Activated naive CD8-positive, alpha-beta T cell treated with anti-CD3 and anti-CD28 coated beads, Interleukin-2, amount 10 ng/mL, durations not matched to agents 7 days and 5 days (primary cell): ENCODE results near the gene CACNA1C. TPM values are rescaled to one million over a fixed set of nuclear protein-coding genes. Genes with fewer than 3 reads are reported as not detected.

Source experiments
- ATAC-seq: fragments of 150-1000 bp; cut with Tn5 transposase; one replicate; pipeline ENCODE4 v1.10.0; 2021; ENCODE audit warnings: low read depth, moderate library complexity
- POLR2A ChIA-PET: fragments of 350-600 bp; sonication (Branson Sonifier 250); formaldehyde crosslinking; loops from one replicate; lab custom pipeline; 2021; ENCODE audit warnings: antibody characterized with exemption; lab: Charles Lee
- DNase-seq: peaks from one replicate; pipeline ENCODE4 v3.0.0; 2021
- H3K27ac Mint-ChIP-seq: one replicate; pipeline ENCODE4 v1.8.0; 2022; ENCODE audit warnings: mild to moderate bottlenecking, mixed read lengths
- H3K27me3 Mint-ChIP-seq: one replicate; pipeline ENCODE4 v1.8.0; 2022; ENCODE audit warnings: mild to moderate bottlenecking, moderate library complexity, mixed read lengths
- H3K36me3 Mint-ChIP-seq: one replicate; pipeline ENCODE4 v1.8.0; 2021; ENCODE audit warnings: mild to moderate bottlenecking, mixed read lengths
- H3K4me1 Mint-ChIP-seq: one replicate; pipeline ENCODE4 v1.8.0; 2021; ENCODE audit warnings: mixed read lengths
- H3K4me3 Mint-ChIP-seq: one replicate; pipeline ENCODE4 v1.8.0; 2022; ENCODE audit warnings: mild to moderate bottlenecking, moderate library complexity, mixed read lengths
- H3K9me3 Mint-ChIP-seq: one replicate; pipeline ENCODE4 v1.8.0; 2021; ENCODE audit warnings: mixed read lengths
- total RNA-seq, 2 experiments: library from RNA; stranded (reverse); gene quantifications; one replicate each; pipeline ENCODE4 v1.2.3, GENCODE V29; 2021

CACNA1C gene
- total RNA-seq, 2 experiments from 2014 or later, result 0.11 to 0.14 TPM

DNA sequence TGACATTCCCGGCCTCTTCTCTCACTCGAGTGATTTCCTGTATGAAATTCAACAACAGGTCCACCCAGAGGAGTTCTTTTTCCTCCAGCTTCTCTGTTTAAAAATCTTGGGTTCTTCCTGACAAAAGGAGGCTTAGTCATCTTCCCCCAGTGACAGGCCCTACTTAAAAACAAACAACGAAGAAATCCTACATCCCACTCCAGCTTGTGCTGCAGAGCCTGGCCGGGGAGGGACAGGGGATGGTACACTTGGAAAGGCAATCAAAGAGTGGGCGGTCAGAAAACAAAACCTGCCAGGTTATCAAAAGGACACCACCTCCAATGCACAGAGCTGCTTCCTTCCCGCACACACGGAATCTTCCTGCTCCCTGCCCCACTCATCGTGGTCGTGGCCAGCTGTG lies 101.3 kb downstream of the CACNA1C start:
- no peaks in the 10 kb centered on the region for H3K4me1 Mint-ChIP-seq
- H3K27ac Mint-ChIP-seq, result no peak overlapping the region
- no peaks in the 10 kb centered on the region for H3K9me3 Mint-ChIP-seq
- ATAC-seq (no peak), DNase-seq (no peak)
- peaks cover 12% of the 10 kb centered on the region for H3K27me3 Mint-ChIP-seq
- H3K36me3 Mint-ChIP-seq, result no peaks in the 10 kb centered on the region
- POLR2A ChIA-PET, result no interaction called here
- H3K4me3 Mint-ChIP-seq, result no peak overlapping the region

DNA sequence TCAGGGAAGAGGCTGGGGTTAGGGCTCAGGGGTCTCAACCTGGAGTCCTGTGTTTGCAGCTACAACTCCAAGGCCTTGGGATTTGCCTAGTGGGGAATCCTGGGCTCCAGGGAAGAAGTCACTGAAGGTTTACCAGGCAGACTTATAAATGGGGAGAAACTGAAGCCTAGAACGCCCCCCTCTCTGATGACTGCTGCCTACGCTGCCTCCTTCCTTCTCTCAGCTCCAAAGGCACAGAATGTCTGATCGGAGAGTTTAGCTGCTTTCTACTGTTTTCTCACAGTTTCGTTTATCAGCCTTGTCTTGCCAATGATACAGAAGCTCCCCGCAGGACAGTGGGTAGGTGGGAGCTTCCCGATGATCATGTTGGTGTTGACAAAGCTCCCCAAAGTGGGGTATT lies 101.7 kb downstream of the CACNA1C start:
- H3K9me3 Mint-ChIP-seq, result no peaks in the 10 kb centered on the region
- H3K4me1 Mint-ChIP-seq, result no peaks in the 10 kb centered on the region
- no peak overlapping the region for H3K4me3 Mint-ChIP-seq
- no peaks in the 10 kb centered on the region for H3K36me3 Mint-ChIP-seq
- DNase-seq, result no peak
- POLR2A ChIA-PET, result no interaction called here
- H3K27ac Mint-ChIP-seq, result no peak overlapping the region
- H3K27me3 Mint-ChIP-seq, result peaks cover 10% of the 10 kb centered on the region
- no peak for ATAC-seq

DNA sequence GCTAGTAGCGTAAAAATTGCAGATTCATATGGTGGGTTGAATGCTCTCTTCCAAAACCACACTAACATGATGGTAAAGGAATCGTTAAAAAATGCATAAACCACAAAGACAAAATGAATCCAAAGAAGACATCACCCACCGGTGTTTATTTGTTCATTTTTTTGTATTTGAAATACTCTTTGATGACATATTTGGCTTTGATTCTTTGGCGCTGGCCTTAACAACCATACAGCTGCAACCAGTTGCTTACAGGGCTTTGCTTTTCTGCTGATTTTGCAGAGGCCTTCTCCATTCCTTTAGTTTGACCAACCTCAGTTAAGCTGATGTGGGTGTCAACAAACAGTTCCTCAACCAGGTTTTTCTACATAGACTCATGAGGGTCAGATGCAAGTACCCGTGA lies 103.5 kb downstream of the CACNA1C start:
- Mint-ChIP-seq H3K4me1 (no peaks in the 10 kb centered on the region), H3K4me3 (no peak overlapping the region), H3K36me3 (no peaks in the 10 kb centered on the region), H3K27me3 (peaks cover 4% of the 10 kb centered on the region), H3K9me3 (no peaks in the 10 kb centered on the region), H3K27ac (no peak overlapping the region)
- POLR2A ChIA-PET, result no interaction called here
- DNase-seq (no peak), ATAC-seq (no peak)

DNA sequence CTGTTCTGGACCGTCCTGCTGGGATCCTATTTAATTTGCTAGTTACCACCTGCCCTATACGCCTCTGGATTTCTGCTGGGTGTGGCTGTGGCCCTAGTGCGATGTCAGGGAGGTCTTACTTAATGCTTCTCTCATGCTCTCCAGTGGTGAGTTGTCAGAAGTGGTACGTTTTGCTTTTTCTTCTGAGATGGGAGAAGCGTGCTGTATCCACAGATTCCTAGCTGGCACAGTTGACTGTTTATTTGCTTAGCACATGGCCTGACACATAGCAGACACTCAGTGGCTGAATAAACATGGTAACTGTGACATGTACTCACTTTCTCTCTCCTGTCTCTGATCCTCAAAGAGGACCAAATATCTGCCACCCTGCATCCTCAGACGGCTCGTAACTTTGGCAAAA lies 107.3 kb downstream of the CACNA1C start:
- POLR2A ChIA-PET, result no interaction called here
- ATAC-seq, result no peak
- Mint-ChIP-seq H3K4me3 (no peak overlapping the region), H3K36me3 (no peaks in the 10 kb centered on the region), H3K9me3 (no peaks in the 10 kb centered on the region), H3K27me3 (peaks cover 4% of the 10 kb centered on the region), H3K4me1 (no peaks in the 10 kb centered on the region), H3K27ac (no peak overlapping the region)
- no peak for DNase-seq

DNA sequence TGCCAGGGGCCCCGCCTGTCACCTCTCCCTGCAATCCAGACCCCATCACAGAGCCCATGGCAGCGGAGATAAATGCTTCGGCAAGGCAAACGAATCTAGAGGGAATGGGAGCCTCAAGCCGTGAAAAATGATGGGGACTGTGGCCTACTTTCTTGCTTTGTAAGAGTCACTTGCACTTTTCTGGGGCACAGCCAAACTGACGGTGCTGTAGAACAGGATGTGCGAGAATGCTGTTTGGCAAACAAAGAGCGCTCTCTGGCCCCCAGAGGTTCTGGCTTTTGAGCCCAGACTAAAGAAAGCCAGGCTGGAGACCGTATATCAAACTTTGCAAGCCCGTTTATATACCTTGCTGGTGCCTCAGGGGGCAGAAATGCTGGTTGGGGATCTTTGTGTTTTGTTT lies 108.7 kb downstream of the CACNA1C start:
- H3K36me3 Mint-ChIP-seq, result no peaks in the 10 kb centered on the region
- H3K27me3 Mint-ChIP-seq, result peaks cover 2% of the 10 kb centered on the region
- H3K9me3 Mint-ChIP-seq, result peaks cover under 1% of the 10 kb centered on the region
- DNase-seq (no peak), ATAC-seq (no peak)
- H3K4me3 Mint-ChIP-seq, result no peak overlapping the region
- H3K27ac Mint-ChIP-seq, result no peak overlapping the region
- no peaks in the 10 kb centered on the region for H3K4me1 Mint-ChIP-seq
- POLR2A ChIA-PET, result no interaction called here

DNA sequence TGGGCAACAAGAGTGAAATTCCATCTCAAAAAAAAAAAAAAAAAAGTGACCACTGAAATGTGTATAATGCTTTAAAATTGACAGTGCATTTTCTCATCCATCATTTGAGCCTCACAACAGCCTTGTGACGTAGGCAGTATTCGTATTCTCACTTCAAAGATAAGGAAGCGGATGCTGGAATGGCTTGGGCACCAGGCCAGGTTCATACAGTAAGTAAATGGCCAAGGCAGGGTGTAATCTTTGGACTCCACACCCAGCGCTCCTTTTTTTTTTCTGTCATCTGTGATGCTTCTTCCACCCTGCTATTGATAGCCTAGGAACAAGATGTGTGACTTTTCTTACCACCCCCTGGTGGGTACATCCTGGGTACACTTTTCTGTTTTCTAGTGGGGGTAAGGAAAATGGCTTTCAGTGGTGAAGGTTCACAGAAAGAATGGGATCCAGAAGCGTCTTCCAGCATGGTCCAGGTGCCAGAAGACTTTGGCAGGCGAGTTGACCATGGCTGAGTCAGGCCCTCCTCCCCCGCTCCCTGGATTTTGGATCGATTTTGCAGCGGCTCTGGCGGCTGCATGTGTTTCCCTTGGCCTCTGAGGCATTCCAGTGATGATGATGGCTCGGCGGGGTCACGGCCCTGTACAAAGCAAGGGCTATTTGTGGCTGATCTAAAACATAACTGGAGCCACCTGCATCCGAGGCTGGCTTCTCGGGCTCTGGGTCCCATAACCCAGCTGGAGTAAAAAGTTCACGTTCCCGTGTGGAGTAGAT lies 110.6 kb downstream of the CACNA1C start:
- peaks cover 2% of the 10 kb centered on the region for H3K27me3 Mint-ChIP-seq
- no peak overlapping the region for H3K27ac Mint-ChIP-seq
- DNase-seq (no peak), ATAC-seq (no peak)
- H3K36me3 Mint-ChIP-seq, result no peaks in the 10 kb centered on the region
- H3K4me1 Mint-ChIP-seq, result no peaks in the 10 kb centered on the region
- peaks cover 12% of the 10 kb centered on the region for H3K9me3 Mint-ChIP-seq
- no peak overlapping the region for H3K4me3 Mint-ChIP-seq
- POLR2A ChIA-PET, result no interaction called here

DNA sequence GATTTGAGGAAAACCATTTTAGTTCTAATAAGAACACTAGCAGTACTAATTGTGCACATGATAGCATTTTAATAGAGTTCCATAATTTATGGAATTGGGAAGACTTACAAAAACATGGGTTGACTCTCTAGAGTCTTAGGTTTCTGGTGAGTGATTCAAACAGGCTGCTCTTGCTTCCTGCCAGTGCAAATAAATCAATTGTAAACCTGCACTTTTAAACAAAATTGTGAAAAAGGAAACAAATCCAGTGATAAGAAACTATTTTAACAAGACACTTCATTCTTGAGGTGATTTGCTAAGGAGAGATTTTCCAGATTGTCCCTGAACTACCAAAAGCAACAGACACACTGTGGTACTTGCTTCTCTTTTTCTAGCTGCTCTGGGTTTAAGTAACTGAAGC lies 112.2 kb downstream of the CACNA1C start:
- ATAC-seq (no peak), DNase-seq (no peak)
- no peaks in the 10 kb centered on the region for H3K4me1 Mint-ChIP-seq
- no peak overlapping the region for H3K27ac Mint-ChIP-seq
- H3K27me3 Mint-ChIP-seq, result peaks cover 2% of the 10 kb centered on the region
- H3K4me3 Mint-ChIP-seq, result no peak overlapping the region
- H3K9me3 Mint-ChIP-seq, result peaks cover 12% of the 10 kb centered on the region
- no peaks in the 10 kb centered on the region for H3K36me3 Mint-ChIP-seq
- POLR2A ChIA-PET, result no interaction called here

DNA sequence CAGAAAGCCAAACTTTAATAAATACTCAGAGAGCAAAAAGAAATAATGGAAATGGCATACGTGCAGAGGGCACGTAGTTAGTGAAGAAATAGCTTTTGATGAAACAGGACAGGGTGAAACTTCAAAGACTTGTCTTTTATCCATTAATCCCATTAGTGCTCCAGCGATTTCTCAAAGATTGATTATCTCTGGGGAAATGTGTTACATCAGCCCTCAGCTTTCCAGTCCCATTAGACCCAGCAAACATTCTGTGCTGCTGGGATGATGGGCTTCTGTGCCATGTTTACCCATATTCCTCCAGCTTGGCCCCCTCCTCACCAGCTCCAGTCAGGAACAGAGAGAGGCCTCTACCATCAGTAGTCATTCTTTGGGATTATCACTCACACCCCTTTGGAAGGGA lies 113.1 kb downstream of the CACNA1C start:
- Mint-ChIP-seq H3K27ac (no peak overlapping the region), H3K4me3 (no peak overlapping the region), H3K27me3 (peaks cover 2% of the 10 kb centered on the region), H3K36me3 (no peaks in the 10 kb centered on the region), H3K4me1 (no peaks in the 10 kb centered on the region), H3K9me3 (peaks cover 12% of the 10 kb centered on the region)
- no peak for DNase-seq
- POLR2A ChIA-PET, result no interaction called here
- ATAC-seq, result no peak

DNA sequence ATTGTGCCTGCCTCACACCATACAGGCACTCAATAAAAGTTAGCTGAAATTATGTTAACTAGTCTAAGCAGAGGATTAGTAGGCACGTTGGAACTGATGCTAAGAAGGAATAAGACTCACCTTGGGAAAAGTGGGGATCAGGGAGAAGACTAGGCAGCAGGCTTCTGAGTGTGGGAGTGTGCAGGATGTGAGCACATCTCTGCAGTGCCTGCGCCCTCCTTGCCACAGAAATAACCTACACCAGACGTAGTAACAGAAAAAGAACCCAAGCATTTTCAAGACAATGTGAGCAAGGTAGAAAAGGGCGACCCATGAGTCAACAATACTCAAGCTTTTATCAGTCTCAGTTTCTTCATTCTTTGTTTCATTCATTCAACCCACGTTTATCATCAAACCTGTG lies 113.9 kb downstream of the CACNA1C start:
- Mint-ChIP-seq H3K27me3 (no peaks in the 10 kb centered on the region), H3K36me3 (no peaks in the 10 kb centered on the region), H3K4me3 (no peak overlapping the region), H3K4me1 (no peaks in the 10 kb centered on the region), H3K27ac (no peak overlapping the region), H3K9me3 (peaks cover 12% of the 10 kb centered on the region)
- POLR2A ChIA-PET, result no interaction called here
- no peak for DNase-seq
- ATAC-seq, result no peak

DNA sequence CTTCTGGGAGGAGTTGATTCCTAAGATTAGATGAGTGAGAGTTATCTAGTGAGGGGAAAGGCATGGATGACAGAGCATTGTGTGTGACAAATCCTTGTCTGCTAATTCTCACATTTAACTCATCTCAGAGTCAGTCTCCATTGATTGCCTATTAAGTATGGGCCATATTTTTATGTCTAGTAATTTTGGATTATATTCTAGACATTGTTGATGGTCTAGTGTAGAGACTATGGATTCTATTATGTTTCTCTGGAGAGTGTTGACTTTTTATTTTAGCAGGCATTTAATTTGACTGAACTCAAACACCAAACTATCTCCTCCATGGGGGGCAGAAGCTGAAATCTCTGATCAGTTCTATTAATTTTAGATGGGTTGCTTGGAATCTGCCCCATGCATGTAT lies 114.4 kb downstream of the CACNA1C start:
- no peaks in the 10 kb centered on the region for H3K27me3 Mint-ChIP-seq
- DNase-seq (no peak), ATAC-seq (no peak)
- peaks cover 12% of the 10 kb centered on the region for H3K9me3 Mint-ChIP-seq
- no peak overlapping the region for H3K27ac Mint-ChIP-seq
- no peak overlapping the region for H3K4me3 Mint-ChIP-seq
- H3K36me3 Mint-ChIP-seq, result no peaks in the 10 kb centered on the region
- H3K4me1 Mint-ChIP-seq, result no peaks in the 10 kb centered on the region
- POLR2A ChIA-PET, result no interaction called here

DNA sequence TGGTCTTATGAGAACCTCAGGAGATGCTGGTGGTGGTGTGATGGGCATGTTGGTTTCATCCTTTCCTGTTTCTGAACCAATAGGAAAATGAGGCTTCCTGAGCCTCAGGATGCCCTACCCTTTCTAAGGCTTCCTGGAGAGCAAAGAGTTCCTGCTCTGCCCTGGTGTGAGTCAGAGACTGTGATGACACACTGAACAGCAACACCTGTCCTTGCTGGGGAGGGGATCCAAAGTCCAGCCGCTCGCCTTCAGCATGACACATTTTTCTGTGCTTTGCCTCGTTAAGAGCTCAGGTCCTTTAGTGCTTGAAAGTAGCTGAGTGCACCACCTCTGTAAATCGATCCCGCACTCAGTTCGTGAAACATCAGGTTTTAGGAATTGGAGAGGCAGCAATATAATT lies 116.0 kb downstream of the CACNA1C start:
- POLR2A ChIA-PET, result no interaction called here

DNA sequence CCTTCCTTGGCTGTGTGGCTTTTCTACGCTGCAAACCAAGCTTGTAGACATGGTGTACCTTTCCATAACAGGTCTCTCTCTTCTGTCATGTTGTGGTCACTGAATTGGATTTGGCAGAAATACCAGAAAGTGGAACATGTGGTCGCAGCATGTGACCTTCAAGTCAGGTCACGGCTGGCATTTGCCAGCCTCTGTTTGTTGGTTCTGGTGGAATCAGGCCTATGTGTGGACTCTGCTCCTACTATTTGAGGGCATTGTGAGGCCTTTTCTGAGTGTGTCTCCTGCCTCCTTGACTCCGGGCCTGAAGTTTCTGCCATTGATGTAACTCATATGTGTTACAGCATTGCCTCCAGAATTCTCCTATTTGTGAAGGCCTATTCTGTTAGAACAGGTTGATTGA lies 116.7 kb downstream of the CACNA1C start:
- H3K27me3 Mint-ChIP-seq, result peaks cover 4% of the 10 kb centered on the region
- DNase-seq (no peak), ATAC-seq (no peak)
- H3K27ac Mint-ChIP-seq, result no peak overlapping the region
- H3K4me1 Mint-ChIP-seq, result no peaks in the 10 kb centered on the region
- POLR2A ChIA-PET, result no interaction called here
- no peaks in the 10 kb centered on the region for H3K36me3 Mint-ChIP-seq
- H3K4me3 Mint-ChIP-seq, result no peak overlapping the region
- H3K9me3 Mint-ChIP-seq, result peaks cover 12% of the 10 kb centered on the region

More for the DNA sequence above, 116.0 kb downstream of the CACNA1C start:
- Mint-ChIP-seq H3K4me3 (no peak overlapping the region), H3K9me3 (peaks cover 12% of the 10 kb centered on the region), H3K4me1 (no peaks in the 10 kb centered on the region), H3K27me3 (peaks cover 2% of the 10 kb centered on the region), H3K27ac (no peak overlapping the region), H3K36me3 (no peaks in the 10 kb centered on the region)
- DNase-seq (no peak), ATAC-seq (no peak)

DNA sequence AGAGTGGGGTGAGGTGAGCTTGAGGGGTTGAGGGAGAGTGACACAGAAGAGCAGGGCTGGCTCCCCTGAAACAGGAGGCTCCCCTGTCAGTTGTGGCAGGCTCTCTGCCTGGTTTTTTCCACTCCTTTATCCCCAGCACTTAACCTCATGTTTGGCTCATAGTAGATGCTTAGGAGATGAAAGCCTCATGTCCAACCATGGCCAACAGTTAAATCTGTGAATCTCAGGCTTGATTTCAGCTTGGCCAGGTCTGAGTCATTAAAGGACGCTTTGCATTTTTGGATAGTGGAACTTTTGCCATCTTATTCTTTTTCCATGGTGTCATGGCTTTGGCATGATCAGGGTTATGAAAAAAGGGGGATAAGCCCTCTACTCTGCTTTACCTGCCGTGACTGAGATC lies 117.2 kb downstream of the CACNA1C start:
- peaks cover 4% of the 10 kb centered on the region for H3K27me3 Mint-ChIP-seq
- H3K27ac Mint-ChIP-seq, result no peak overlapping the region
- no peaks in the 10 kb centered on the region for H3K4me1 Mint-ChIP-seq
- no peak for ATAC-seq
- no peak for DNase-seq
- no peaks in the 10 kb centered on the region for H3K36me3 Mint-ChIP-seq
- H3K9me3 Mint-ChIP-seq, result peaks cover 12% of the 10 kb centered on the region
- POLR2A ChIA-PET, result no interaction called here
- H3K4me3 Mint-ChIP-seq, result no peak overlapping the region

DNA sequence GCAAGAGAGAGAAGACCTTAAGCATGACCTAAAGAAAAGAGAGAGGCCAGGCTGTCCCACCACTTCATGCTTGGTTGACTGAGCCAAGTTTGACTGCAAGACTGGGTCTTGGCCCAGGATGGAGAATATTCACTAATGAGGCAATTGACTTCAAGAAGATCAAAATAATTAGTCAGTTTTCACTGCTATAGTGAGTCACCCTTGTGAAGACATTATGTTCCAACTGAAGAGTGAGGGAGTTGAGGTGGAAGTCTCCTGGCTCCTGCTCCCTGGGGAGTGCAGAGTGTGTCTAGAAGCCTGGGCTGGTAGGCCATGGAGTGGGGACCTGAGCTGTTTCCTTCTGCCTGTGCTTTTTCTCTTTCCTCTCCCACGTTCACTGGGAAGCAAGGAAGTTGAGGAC lies 117.6 kb downstream of the CACNA1C start:
- POLR2A ChIA-PET, result no interaction called here
- Mint-ChIP-seq H3K4me3 (no peak overlapping the region), H3K27ac (no peak overlapping the region), H3K9me3 (peaks cover 12% of the 10 kb centered on the region), H3K36me3 (no peaks in the 10 kb centered on the region), H3K27me3 (peaks cover 4% of the 10 kb centered on the region), H3K4me1 (no peaks in the 10 kb centered on the region)
- no peak for DNase-seq
- ATAC-seq, result no peak
